Stimulated activated CD8-positive, alpha-beta memory T cell treated with anti-CD3 and anti-CD28 coated beads, Interleukin-4, amount 100 ng/mL, for 48 hours (primary cell): ENCODE data around the gene FAS.

ENCODE experiments used
- DNase-seq: peaks from one replicate; pipeline ENCODE4 v3.0.0-alpha.2; 2020

The FAS gene

DNA sequence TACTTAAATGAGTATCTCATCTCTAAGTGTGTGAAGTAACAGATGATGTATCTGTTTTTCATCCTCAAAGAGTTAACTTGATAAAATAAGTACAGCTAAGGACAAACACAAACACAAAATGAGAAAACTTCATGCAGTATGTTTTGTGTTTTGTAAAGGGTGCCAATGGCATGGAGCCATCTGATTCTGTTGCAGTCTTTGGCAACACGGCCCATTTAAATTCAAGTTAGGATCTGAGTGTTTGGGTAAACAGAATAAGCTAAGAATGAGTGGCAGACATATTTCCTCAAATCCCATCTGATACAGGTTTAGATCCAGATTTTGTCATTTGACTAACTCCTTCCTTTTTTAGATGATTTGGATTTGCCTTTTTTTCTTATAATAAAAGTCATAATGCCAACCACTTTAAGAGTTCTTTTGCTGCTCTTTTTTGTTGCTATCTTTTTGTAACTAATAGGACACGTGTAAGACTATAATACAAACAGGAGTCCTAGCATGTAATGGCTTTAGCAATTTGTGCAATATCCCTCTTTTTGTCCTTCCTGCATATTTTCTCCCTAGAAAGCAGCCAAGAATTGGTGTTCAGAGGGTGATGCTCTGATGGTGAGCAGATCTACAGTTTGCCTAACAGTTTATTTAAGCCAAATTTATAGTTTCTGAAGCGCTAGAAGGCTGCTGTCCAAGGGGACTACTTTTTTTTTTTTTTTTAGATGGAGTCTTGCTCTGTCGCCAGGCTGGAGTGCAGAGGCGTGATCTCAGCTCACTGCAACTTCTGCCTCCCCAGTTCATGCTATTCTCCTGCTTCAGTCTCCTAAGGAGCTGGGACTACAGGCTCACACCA, 19.2 kb upstream of the FAS start:
- DNase-seq, result no peak

- no peak for DNase-seq
Observed at GRCh38 chr10:88974012-88974411, 16.6 kb upstream of the FAS start.

DNA sequence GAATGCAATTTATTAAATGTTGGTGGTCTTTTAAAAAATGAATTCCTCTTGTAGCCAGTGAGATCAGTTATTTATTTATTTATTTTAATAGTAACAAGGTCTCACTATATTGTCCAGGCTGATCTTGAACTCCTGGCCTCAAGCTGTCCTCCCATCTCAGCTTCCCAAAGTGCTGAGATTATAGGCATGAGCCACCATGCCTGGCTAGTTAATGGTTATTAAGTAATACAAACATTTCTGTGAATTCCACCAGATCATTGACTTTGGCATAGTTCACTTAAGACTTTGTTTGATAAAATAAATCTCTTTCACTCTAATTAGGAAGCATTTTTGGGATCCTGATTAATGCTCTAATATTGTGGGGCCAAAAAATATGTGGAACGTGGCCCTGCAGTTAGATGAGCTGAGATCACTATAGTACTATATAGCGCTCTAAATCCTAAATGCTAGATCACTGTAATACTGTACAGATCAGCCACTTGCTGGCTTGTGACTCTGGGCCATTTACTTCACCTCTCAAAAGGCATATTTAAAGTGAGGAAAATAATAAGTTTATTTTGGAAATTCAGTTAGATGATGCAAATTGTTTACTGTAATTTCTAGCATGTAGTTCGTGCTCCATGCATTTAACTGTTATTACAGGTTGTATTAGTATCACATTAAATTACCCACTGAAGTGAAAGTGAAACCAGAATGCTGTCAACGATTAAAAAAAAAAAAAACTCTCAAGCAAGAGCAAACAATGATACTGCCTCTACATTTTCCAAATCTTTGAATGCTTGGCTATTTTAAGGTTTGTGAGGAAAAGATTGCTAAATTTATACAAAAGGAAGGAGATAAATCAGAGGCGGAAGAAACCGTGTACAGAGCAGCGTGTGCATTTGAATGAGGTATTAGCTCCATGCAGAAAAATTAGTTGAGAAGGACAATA, 15.9 kb upstream of the FAS start:
- DNase-seq, result no peak

- no peak for DNase-seq
Observed at GRCh38 chr10:88975377-88975720, 15.2 kb upstream of the FAS start.

GRCh38 chr10:88978463-88978862, 12.1 kb upstream of the FAS start:
- DNase-seq, result no peak

GRCh38 chr10:88979153-88979562, 11.4 kb upstream of the FAS start:
- DNase-seq, result no peak

GRCh38 chr10:88979603-88980002, 11.0 kb upstream of the FAS start:
- no peak for DNase-seq

DNA sequence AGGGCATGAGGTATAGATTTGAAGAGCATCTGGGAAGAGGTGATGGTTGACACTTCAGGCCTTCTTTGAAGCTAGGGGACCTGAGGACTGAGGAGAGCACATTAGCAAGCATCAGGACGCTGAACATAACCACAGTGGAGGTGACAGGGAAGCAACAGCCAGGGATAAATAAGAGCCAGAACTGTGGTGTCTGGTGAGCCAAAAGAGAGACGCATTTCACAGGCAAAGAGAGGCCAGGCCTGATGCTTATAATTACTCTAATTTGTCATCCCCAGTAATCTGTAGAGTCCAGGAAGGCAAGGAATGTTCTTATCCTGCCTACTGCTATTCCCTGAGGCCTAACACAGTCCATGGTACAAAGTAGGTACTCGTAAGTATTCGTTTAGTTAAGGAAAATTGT, 10.4 kb upstream of the FAS start:
- DNase-seq, result no peak

- DNase-seq, result no peak
Observed at GRCh38 chr10:88980800-88981199, 9.8 kb upstream of the FAS start.

GRCh38 chr10:88981435-88981834, 9.2 kb upstream of the FAS start:
- DNase-seq, result no peak

GRCh38 chr10:88982366-88982765, 8.2 kb upstream of the FAS start:
- DNase-seq, result no peak

DNA sequence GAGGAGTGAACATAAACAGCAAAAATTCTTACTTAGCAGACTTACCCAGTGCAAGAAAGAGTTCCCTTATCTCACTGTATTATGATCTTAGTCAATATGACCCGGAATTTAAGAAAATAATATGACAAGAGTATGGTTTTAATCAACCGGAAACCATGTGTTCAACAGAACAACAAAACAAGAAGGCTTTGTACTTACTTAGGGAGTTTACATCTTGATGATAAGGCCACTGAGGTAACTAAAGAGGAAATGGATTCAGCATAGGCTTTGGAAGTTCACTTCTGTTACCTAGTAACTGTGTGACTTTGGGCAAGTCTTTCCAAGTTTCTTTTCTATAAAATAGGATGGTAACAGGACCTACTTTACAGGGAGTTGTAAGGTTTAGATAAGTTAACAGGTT, 7.4 kb upstream of the FAS start:
- DNase-seq, result no peak

- DNase-seq, result no peak
Observed at GRCh38 chr10:88983939-88984338, 6.7 kb upstream of the FAS start.

GRCh38 chr10:88984525-88984924, 6.1 kb upstream of the FAS start:
- no peak for DNase-seq

GRCh38 chr10:88986549-88987242, 3.9 kb upstream of the FAS start:
- DNase-seq, result no peak

- DNase-seq, result no peak
Observed at GRCh38 chr10:88987243-88987725, 3.3 kb upstream of the FAS start.

GRCh38 chr10:88987840-88988239, 2.8 kb upstream of the FAS start:
- DNase-seq, result no peak

DNA sequence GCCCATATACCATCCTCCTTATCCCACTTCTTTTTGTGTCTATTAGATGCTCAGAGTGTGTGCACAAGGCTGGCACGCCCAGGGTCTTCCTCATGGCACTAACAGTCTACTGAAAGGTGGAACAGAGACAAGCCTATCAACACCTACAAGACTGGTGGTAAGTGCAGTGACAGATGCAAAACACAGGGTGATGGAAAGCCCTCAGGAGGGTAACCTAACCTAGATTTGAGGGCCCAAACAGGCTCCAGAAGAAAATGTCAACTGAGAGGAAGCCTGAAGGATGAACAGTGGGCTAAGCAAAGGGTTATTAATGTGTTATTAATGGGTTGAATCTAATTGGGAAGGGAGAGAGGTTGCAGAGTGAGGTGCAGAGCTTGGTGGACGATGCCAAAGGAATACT, 1.2 kb upstream of the FAS start:
- DNase-seq, result no peak

DNA sequence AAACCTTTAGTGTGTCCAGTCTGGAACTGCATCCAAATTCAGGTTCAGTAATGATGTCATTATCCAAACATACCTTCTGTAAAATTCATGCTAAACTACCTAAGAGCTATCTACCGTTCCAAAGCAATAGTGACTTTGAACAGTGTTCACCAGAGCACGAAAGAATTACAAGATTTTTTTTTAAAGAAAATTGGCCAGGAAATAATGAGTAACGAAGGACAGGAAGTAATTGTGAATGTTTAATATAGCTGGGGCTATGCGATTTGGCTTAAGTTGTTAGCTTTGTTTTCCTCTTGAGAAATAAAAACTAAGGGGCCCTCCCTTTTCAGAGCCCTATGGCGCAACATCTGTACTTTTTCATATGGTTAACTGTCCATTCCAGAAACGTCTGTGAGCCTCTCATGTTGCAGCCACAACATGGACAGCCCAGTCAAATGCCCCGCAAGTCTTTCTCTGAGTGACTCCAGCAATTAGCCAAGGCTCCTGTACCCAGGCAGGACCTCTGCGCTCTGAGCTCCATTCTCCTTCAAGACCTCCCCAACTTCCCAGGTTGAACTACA, 694 bp upstream of the FAS start:
- no peak for DNase-seq

DNA sequence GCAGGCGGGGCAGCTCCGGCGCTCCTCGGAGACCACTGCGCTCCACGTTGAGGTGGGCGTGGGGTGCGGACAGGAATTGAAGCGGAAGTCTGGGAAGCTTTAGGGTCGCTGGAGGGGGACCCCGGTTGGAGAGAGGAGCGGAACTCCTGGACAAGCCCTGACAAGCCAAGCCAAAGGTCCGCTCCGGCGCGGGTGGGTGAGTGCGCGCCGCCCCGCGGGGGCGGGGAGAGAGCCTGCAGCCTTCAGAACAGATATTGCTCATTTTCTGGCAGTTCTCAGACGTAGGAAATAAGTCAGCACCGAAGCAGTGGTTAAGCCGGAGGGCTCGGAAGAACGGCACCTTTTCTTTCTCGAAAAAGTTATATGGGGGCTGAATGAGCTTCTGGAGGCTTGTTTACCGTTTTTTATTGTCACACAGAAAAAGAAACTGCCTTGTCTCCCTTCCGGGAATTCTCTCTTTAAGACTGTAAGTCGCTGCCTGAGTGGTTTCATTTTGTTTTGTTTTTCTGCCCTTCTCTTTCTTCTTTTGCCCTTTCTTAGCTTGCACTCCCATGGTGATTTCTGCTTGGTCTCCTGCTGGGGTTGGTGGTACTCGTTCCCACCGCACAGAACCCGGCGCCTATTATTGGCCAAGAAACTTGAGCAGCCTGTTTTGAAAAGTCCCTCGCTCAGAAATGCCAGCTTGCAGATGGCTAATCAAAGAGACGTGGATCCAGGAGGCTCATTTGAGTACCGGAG, 732 bp downstream of the FAS start:
- DNase-seq, result peak; percentile 83

GRCh38 chr10:88991899-88992320, 1.3 kb downstream of the FAS start:
- DNase-seq, result no peak

DNA sequence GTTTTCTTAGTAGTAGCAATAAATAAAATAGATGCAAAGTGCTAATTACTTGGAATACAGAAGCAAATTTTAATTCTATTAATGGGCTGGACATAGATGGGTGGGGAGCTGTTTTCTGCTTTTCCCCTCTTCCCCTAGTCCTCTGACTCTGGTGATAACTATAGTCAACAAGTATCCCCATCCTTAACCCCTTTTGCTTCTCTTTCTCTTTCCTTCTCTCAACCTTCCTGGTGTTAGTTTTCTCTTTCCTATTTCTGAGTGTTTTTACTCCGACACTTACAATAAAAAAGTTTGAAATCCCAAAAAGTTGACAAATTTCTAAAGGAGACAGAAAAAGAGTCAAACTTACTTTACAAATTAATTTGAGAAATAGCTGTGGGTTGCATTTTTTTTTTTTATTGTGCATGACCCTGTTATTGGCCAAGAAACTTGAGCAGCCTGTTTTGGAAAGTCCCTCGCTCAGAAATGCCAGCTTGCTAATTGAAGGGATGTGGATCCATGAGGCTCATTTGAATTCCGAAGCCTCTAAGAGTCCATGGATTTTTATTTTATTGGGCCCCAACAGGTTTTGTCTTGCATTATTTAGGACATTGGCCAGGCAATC, 2.4 kb downstream of the FAS start:
- no peak for DNase-seq
